Trophoblast cell (in vitro differentiated cells and primary cell): ENCODE measurements around the gene HFE.
"Not testable (repeated sequence)": the region's sequence is repeated elsewhere in the genome, so short reads cannot be mapped to it uniquely, and the experiment has no call there.

Experiments
- DNase-seq, 2 donors: peaks; one replicate each; pipeline ENCODE4 v3.0.0-alpha.2; 2016
- H2AFZ ChIP-seq: 2 replicates; pipeline ENCODE4 v1.6.1; 2013; ENCODE audit warnings: low read length, moderate library complexity, mild to moderate bottlenecking; ENCODE audit not compliant: insufficient read depth, poor library complexity
- H2AK5ac ChIP-seq: 2 replicates; pipeline ENCODE4 v1.6.1; 2013; ENCODE audit warnings: mild to moderate bottlenecking, low read length
- H2BK120ac ChIP-seq: 2 replicates; pipeline ENCODE4 v1.6.1; 2013; ENCODE audit warnings: low read length, mild to moderate bottlenecking, moderate library complexity; ENCODE audit not compliant: insufficient read depth, poor library complexity
- H2BK12ac ChIP-seq: 2 replicates; pipeline ENCODE4 v1.6.1; 2013; ENCODE audit warnings: mild to moderate bottlenecking, low read length, moderate library complexity
- H2BK5ac ChIP-seq: 2 replicates; pipeline ENCODE4 v1.6.1; 2013; ENCODE audit warnings: low read length, low read depth, moderate library complexity, mild to moderate bottlenecking; ENCODE audit not compliant: poor library complexity
- H3K14ac ChIP-seq: 2 replicates; pipeline ENCODE4 v1.6.1; 2013; ENCODE audit warnings: mild to moderate bottlenecking, low read length
- H3K18ac ChIP-seq: 2 replicates; pipeline ENCODE4 v1.6.1; 2013; ENCODE audit warnings: mild to moderate bottlenecking, low read length
- H3K23ac ChIP-seq: 2 replicates; pipeline ENCODE4 v1.6.1; 2013; ENCODE audit warnings: low read length
- H3K27ac ChIP-seq: 2 replicates; pipeline ENCODE4 v1.5.1; 2013; ENCODE audit warnings: low read depth, mild to moderate bottlenecking, inconsistent platforms, low read length, moderate library complexity
- H3K27me3 ChIP-seq: 2 replicates; pipeline ENCODE4 v1.6.1; 2013; ENCODE audit warnings: inconsistent platforms, mild to moderate bottlenecking, low read length, moderate library complexity; ENCODE audit not compliant: insufficient read depth
- H3K36me3 ChIP-seq, 2 experiments: 1 replicate in 1 of 2; 2 replicates in 1 of 2; pipeline ENCODE4 v1.6.1; 2013; ENCODE audit warnings: low read length in 2 of 2, mild to moderate bottlenecking in 2 of 2, moderate library complexity in 1 of 2; ENCODE audit not compliant: insufficient read depth in 2 of 2, control insufficient read depth in 1 of 2
- H3K4ac ChIP-seq: 2 replicates; pipeline ENCODE4 v1.6.1; 2013; ENCODE audit warnings: low read depth, mild to moderate bottlenecking, low read length, moderate library complexity
- H3K4me1 ChIP-seq, 2 experiments: 1 replicate in 1 of 2; 2 replicates in 1 of 2; pipeline ENCODE4 v1.6.1; 2013; ENCODE audit warnings: low read length in 2 of 2, mild to moderate bottlenecking in 2 of 2, moderate library complexity in 1 of 2; ENCODE audit not compliant: insufficient read depth in 2 of 2, control insufficient read depth in 1 of 2
- H3K4me2 ChIP-seq: 2 replicates; pipeline ENCODE4 v1.6.1; 2013; ENCODE audit warnings: inconsistent platforms, mild to moderate bottlenecking, low read length, moderate library complexity
- H3K4me3 ChIP-seq: 2 replicates; pipeline ENCODE4 v1.5.1; 2013; ENCODE audit warnings: mild to moderate bottlenecking, low read depth, low read length, inconsistent platforms
- H3K79me1 ChIP-seq: one replicate; pipeline ENCODE4 v1.6.1; 2013; ENCODE audit warnings: low read length
- H3K79me2 ChIP-seq: 2 replicates; pipeline ENCODE4 v1.6.1; 2013; ENCODE audit warnings: low read length, mild to moderate bottlenecking; ENCODE audit not compliant: control insufficient read depth, insufficient read depth, poor library complexity
- H3K9ac ChIP-seq: 2 replicates; pipeline ENCODE4 v1.6.1; 2013; ENCODE audit warnings: mild to moderate bottlenecking, low read length
- H3K9me3 ChIP-seq: 2 replicates; pipeline ENCODE4 v1.6.1; 2013; ENCODE audit warnings: low read depth, mild to moderate bottlenecking, control low read depth, inconsistent platforms, low read length; ENCODE audit not compliant: insufficient read depth
- H4K12ac ChIP-seq: 2 replicates; pipeline ENCODE4 v1.6.1; 2013; ENCODE audit warnings: low read depth, mild to moderate bottlenecking, low read length, moderate library complexity
- H4K8ac ChIP-seq: 2 replicates; pipeline ENCODE4 v1.6.1; 2013; ENCODE audit warnings: low read depth, mild to moderate bottlenecking, low read length, moderate library complexity
- H4K91ac ChIP-seq: one replicate; pipeline ENCODE4 v1.6.1; 2013; ENCODE audit warnings: low read depth, mild to moderate bottlenecking, low read length, moderate library complexity
- WGBS: extraction: QIAGEN DNeasy Blood & Tissue Kit; methylation state at CpG from one replicate; pipeline ENCODE4 v1.1.7; 2013; ENCODE audit warnings: missing lambda C conversion rate; ENCODE audit not compliant: insufficient read length, insufficient coverage; ENCODE audit errors: extremely low coverage; 5-methylcytosine and 5-hydroxymethylcytosine counted together

HFE gene

DNA sequence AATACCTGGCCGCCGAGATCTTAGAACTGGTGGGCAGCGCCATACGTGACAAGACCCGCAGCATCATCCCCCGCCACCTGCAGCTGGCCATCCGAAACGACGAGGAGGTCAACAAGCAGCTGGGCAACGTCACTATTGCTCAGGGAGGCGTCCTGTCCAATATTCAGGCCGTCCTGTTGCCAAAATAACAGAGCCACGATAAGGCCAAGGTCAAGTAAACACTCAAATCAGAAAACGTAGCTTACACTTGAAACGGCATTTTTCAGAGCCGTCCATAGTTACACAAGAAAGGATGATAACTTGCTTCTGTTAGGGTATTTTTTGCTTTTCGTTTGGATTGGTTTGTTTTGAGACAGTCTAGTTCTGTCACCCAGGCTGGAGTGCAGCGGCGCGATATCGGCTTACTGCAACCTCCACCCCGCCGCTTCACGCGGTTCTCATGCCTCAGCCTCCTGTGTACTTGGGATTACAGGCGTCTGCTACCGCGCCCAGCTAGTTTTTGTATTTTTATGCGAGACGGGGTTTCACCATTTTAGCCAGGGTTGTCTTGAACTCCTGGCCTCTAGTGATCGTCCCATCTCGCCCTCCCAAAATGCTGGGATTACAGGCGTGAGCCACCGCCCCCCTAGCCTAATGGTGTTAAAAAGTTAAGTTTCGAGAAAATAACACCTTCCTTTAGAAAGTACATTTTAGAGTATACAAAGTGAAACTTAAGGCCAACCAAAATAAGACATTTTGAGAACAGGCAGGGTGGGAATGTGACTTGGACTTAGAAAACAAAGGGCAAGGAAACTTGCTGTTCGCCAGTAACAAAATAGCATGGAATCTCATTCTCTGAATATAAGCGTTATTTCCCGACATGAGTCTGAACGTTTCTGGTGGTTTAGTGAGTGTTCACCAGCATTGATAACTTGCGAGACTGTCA, 42.8 kb upstream of the HFE start:
- H3K36me3 ChIP-seq: peaks cover 4 to 5% of the 10 kb centered on the region in 2 experiments
- peak overlapping the region; percentile 71 for H3K4me2 ChIP-seq
- H2AFZ ChIP-seq: no peak overlapping the region
- H4K12ac ChIP-seq: no peak overlapping the region
- peak overlapping the region; percentile 13 for H3K9ac ChIP-seq
- H3K14ac ChIP-seq: peak overlapping the region; percentile 55
- H2BK5ac ChIP-seq: peak overlapping the region; percentile 34
- no peak overlapping the region for H4K8ac ChIP-seq
- peak overlapping the region; percentile 27 for H3K27ac ChIP-seq
- H3K79me1 ChIP-seq: peaks cover 16% of the 10 kb centered on the region
- no peak overlapping the region for H3K18ac ChIP-seq
- no CpG with 5 or more reads among the region's 40 CpGs for WGBS
- DNase-seq: peak; percentile 60 to 80
- peak overlapping the region; percentile 59 for H2BK120ac ChIP-seq
- H3K4ac ChIP-seq: no peak overlapping the region
- H3K4me3 ChIP-seq: peak overlapping the region; percentile 27
- no peak overlapping the region for H2AK5ac ChIP-seq
- H2BK12ac ChIP-seq: peak overlapping the region; percentile 51
- H4K91ac ChIP-seq: peak overlapping the region; percentile 48
- peaks cover 6% of the 10 kb centered on the region for H3K9me3 ChIP-seq
- no peaks in the 10 kb centered on the region for H3K27me3 ChIP-seq
- H3K4me1 ChIP-seq: peaks cover 4 to 8% of the 10 kb centered on the region in 2 experiments
- peaks cover 1% of the 10 kb centered on the region for H3K79me2 ChIP-seq
- no peak overlapping the region for H3K23ac ChIP-seq

DNA sequence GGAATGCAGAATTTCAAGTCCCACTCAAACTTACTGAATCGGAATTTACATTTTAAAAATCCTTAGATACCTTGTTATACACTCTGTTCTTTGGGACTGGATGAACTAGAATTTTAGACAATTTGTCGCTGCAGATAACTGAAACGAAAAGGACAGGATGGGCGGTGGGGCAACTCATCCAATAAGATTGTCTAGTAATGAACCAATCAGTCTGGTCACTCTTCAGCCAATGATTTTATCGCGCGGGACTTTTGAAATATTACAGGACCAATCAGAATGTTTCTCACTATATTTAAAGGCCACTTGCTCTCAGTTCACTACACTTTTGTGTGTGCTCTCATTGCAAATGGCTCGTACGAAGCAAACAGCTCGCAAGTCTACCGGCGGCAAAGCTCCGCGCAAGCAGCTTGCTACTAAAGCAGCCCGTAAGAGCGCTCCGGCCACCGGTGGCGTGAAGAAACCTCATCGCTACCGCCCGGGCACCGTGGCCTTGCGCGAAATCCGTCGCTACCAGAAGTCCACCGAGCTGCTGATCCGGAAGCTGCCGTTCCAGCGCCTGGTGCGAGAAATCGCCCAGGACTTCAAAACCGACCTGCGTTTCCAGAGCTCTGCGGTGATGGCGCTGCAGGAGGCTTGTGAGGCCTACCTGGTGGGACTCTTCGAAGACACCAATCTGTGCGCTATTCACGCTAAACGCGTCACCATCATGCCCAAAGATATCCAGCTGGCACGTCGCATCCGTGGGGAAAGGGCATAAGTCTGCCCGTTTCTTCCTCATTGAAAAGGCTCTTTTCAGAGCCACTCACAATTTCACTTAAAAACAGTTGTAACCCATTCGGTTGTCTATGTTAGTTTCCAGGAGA, 41.9 kb upstream of the HFE start:
- H2BK5ac ChIP-seq: peak overlapping the region; percentile 90
- H3K79me1 ChIP-seq: peaks cover 16% of the 10 kb centered on the region
- H2AK5ac ChIP-seq: peak overlapping the region; percentile 88
- peak overlapping the region; percentile 46 for H3K9ac ChIP-seq
- H3K4me1 ChIP-seq: peaks cover 4 to 8% of the 10 kb centered on the region in 2 experiments
- H3K18ac ChIP-seq: peak overlapping the region; percentile 80
- peaks cover 4 to 5% of the 10 kb centered on the region in 2 experiments for H3K36me3 ChIP-seq
- peaks cover 1% of the 10 kb centered on the region for H3K79me2 ChIP-seq
- H3K23ac ChIP-seq: no peak overlapping the region
- no peak overlapping the region for H2AFZ ChIP-seq
- H3K4me3 ChIP-seq: peak overlapping the region; percentile 70
- DNase-seq: peak; percentile 92 to 99
- no CpG with 5 or more reads among the region's 47 CpGs for WGBS
- H3K4me2 ChIP-seq: peak overlapping the region; percentile 73
- no peak overlapping the region for H3K4ac ChIP-seq
- peak overlapping the region; percentile 84 for H3K14ac ChIP-seq
- H4K12ac ChIP-seq: no peak overlapping the region
- H4K8ac ChIP-seq: peak overlapping the region; percentile 58
- H2BK12ac ChIP-seq: peak overlapping the region; percentile 96
- peak overlapping the region; percentile 36 for H2BK120ac ChIP-seq
- peak overlapping the region; percentile 76 for H3K27ac ChIP-seq
- H4K91ac ChIP-seq: peak overlapping the region; percentile 86
- peaks cover 6% of the 10 kb centered on the region for H3K9me3 ChIP-seq
- no peaks in the 10 kb centered on the region for H3K27me3 ChIP-seq

DNA sequence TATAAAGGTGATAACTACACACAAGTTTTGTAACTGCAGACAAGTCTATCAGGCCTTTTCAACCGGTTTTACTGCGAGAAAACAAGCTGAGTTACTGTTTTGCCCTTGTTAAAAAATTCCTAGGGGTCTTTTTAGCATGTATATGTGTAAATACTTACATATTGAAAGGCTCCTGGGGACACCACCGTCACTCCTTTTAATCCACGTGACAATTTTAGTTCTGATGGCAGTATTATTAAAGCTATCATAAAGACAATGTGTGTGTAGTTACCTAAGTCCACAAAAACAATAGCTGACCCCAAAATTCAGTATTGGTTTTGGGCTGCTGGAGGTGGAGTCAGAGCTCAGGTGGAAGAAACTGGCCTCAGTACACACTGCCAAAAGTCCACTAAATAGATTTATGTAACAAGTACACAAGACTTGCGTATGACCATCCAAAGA, 41.3 kb upstream of the HFE start:
- Histone ChIP-seq H3K79me1 (peaks cover 16% of the 10 kb centered on the region), H3K9me3 (peaks cover 6% of the 10 kb centered on the region), H2AFZ (no peak overlapping the region), H3K4ac (no peak overlapping the region), H3K4me3 (no peak overlapping the region), H3K27ac (peak overlapping the region; percentile 76), H3K36me3 (peaks cover 4 to 5% of the 10 kb centered on the region in 2 experiments), H3K9ac (no peak overlapping the region), H3K4me2 (peak overlapping the region; percentile 73), H3K27me3 (no peaks in the 10 kb centered on the region), H4K12ac (no peak overlapping the region), H2BK12ac (peak overlapping the region; percentile 54), H3K79me2 (peaks cover 1% of the 10 kb centered on the region), H4K8ac (no peak overlapping the region), H2BK120ac (no peak overlapping the region), H2AK5ac (no peak overlapping the region), H3K23ac (no peak overlapping the region), H2BK5ac (peak overlapping the region; percentile 67), H3K14ac (no peak overlapping the region), H3K18ac (no peak overlapping the region), H3K4me1 (peaks cover 4 to 8% of the 10 kb centered on the region in 2 experiments), H4K91ac (no peak overlapping the region)
- no peak for DNase-seq
- no CpG with 5 or more reads among the region's 5 CpGs for WGBS

DNA sequence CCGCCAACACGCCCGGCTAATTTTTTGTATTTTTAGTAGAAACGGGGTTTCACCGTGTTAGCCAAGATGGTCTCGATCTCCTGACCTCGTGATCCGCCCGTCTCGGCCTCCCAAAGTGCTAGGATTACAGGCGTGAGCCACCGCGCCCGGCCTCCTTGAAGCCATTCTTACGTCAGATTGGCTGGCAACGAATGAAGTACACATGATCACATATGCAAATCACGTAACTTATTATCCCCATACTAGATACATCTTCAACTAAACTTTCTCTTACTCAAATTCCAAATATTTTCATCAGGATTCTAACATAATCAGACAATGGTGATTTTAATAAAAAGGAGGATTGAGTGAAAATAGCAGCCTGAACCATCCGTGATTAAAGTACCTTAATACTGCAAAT, 39.9 kb upstream of the HFE start:
- not testable (repeated sequence) for H3K18ac ChIP-seq, H4K8ac ChIP-seq, H2BK5ac ChIP-seq, H2AFZ ChIP-seq, H3K27me3 ChIP-seq, H3K4me2 ChIP-seq, H3K79me2 ChIP-seq, H3K4me1 ChIP-seq, H3K9me3 ChIP-seq, H3K9ac ChIP-seq, H4K12ac ChIP-seq, H3K36me3 ChIP-seq, H3K14ac ChIP-seq, H3K23ac ChIP-seq, H3K4me3 ChIP-seq, H2AK5ac ChIP-seq
- 100% methylated on average over 1 of the region's 18 CpGs for WGBS
- peak; percentile 16 to 58 for DNase-seq
- Histone ChIP-seq H3K27ac (peak overlapping the region; percentile 68), H2BK120ac (peak overlapping the region; percentile 92), H4K91ac (peak overlapping the region; percentile 88), H3K4ac (peak overlapping the region; percentile 70), H2BK12ac (peak overlapping the region; percentile 70), H3K79me1 (peaks cover 16% of the 10 kb centered on the region)
